ENCODE measurements around the gene TMEM260.
"Not testable (repeated sequence)": the region's sequence is repeated elsewhere in the genome, so short reads cannot be mapped to it uniquely, and the experiment has no call there.

The TMEM260 gene

DNA sequence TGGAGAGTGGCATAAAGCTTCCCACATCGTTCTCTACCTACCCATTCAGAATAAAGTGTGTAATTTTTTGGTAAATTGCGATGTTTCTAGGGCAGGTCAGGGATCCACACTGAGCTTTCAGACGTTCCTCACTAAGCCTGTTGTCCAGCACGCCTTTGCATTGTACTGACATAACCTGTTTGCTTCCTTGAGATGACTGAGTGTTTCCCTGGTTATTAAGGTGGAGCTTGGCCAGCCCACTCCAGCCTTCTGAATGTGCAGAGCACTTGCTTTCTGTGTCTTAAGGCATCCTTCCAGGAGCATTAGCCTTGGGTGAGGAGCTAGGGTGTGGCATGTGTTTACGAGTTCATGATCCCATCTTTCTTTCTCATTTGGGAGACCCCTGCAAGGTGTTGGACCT, 96.4 kb downstream of the TMEM260 start:
- DNase-seq (ENCODE audit: low spot score): no peak

DNA sequence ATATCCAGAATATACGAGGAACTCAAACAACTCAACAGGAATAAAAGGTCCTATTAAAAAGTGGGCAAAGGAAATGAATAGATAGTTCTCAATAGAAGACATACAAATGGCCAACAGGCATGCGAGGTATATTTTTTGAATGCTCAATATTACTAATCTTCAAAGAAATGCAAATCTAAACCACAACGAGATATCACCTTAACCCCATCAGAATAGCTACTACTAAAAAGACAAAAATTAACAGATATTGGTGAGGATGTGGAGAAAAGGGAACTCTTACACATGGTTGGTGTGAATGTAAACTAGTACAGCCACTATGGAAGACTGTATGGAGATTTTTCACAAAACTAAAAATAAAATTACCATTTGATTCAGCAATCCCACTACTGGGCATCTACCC, 99.2 kb downstream of the TMEM260 start:
- no peak for DNase-seq (ENCODE audit: low spot score)

- DNase-seq (ENCODE audit: low spot score): peak; percentile 63
Measured at GRCh38 chr14:56686416-56686815, 106.8 kb downstream of the TMEM260 start.

GRCh38 chr14:56687123-56687522, 107.5 kb downstream of the TMEM260 start:
- no peak for DNase-seq (ENCODE audit: low spot score)

GRCh38 chr14:56694609-56695008, 115.0 kb downstream of the TMEM260 start:
- no peak for DNase-seq (ENCODE audit: low spot score)

DNA sequence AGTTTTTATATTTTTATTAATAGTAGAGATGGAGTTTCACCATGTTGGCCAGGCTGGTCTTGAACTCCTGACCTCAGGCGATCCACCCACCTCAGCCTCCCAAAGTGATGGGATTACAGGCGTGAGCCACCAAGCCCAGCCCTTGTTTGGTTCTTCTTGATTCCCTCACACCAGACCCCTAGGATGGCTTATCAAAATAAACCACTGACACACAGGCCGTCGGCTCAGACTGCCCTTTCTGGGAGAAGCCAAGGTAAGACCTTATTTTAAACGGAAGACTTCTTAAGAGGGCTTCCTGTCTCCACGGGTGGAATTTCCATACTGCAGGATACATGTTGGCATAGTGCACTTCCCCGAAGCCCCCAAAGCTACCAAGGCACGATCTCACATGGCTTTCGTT, 115.6 kb downstream of the TMEM260 start:
- DNase-seq (ENCODE audit: low spot score): not testable (repeated sequence)
